Memory B cell (primary cell): Measurements from ENCODE around the gene KCNG4.
A peak's percentile ranks its signal among the peaks of the same experiment; 100 is the strongest.

Source experiments
- ATAC-seq: fragments of 150-1000 bp; cut with Tn5 transposase; 2 replicates; pipeline ENCODE4 v1.10.0; 2021; ENCODE audit warnings: low read depth, mild to moderate bottlenecking, moderate library complexity
- DNase-seq, 2 donors: peaks; one replicate each; pipeline ENCODE4 v3.0.0; 2022; ENCODE audit warnings: low spot score in 2 of 2
- H3K27ac Mint-ChIP-seq: one replicate; pipeline ENCODE4 v1.8.0; 2022; ENCODE audit warnings: mild to moderate bottlenecking, moderate library complexity, mixed read lengths
- H3K27me3 Mint-ChIP-seq: one replicate; pipeline ENCODE4 v1.8.0; 2022; ENCODE audit warnings: mixed read lengths
- H3K36me3 Mint-ChIP-seq: one replicate; pipeline ENCODE4 v1.8.0; 2022; ENCODE audit warnings: mild to moderate bottlenecking, mixed read lengths
- H3K4me1 Mint-ChIP-seq: one replicate; pipeline ENCODE4 v1.8.0; 2022; ENCODE audit warnings: mixed read lengths
- H3K4me3 Mint-ChIP-seq: one replicate; pipeline ENCODE4 v1.8.0; 2022; ENCODE audit warnings: mild to moderate bottlenecking, moderate library complexity, mixed read lengths
- H3K9me3 Mint-ChIP-seq: one replicate; pipeline ENCODE4 v1.8.0; 2022; ENCODE audit warnings: mixed read lengths

Gene KCNG4

DNA sequence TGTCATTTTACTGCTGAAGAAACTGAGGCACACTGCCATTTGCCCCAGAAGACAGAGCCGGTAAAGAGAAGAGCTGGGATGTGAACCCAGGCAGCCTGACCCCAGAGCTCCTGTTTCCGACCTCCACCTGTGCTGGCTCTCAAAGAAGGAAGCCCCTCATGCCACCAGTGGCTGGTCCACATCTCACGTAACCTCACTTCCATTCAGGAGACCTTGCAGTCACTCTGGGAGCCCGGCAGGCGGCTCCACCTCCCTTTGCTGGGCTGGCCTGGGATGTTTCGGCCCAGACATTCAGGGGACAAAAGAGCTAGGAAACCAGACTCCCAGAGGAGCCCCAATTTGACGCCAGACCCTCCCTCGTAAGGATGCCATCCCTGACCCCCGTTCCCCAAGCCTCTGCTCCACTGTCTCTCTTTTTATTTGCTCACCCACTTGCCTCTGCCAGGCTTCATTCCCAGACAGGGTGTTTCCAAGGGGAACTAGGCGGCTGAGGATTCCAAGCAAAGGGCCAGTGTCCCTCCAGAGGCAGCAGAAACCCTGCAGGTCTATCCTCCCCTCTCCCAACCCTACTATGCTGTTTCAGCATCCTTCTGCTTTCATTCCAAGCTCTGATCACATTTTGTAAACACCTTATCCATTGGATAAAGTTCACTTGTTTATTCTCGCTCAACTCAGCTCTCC, 55.8 kb downstream of the KCNG4 start:
- Mint-ChIP-seq H3K27ac (no peak overlapping the region), H3K4me1 (peaks cover 13% of the 10 kb centered on the region), H3K36me3 (peaks cover 14% of the 10 kb centered on the region), H3K27me3 (no peaks in the 10 kb centered on the region), H3K9me3 (no peaks in the 10 kb centered on the region), H3K4me3 (no peak overlapping the region)
- ATAC-seq (no peak), DNase-seq (no peak)

DNA sequence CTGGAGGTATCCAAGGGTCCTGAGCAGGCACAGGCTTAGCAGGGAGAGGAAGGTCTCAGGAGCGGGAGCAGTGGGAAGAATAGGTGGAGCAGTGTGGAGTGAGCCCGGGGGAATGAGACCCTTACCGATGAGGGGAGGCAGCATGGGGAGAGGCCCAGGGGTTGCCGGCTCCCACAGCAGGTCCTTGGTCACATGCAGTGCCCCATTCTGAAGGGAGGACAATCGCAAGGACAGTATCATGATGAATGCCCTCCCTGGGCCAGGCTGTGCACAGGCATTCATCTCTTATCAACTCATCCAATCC, 56.3 kb downstream of the KCNG4 start:
- no peak overlapping the region for H3K4me3 Mint-ChIP-seq
- H3K27me3 Mint-ChIP-seq: no peaks in the 10 kb centered on the region
- H3K27ac Mint-ChIP-seq: no peak overlapping the region
- ATAC-seq (no peak), DNase-seq (no peak)
- H3K9me3 Mint-ChIP-seq: no peaks in the 10 kb centered on the region
- H3K36me3 Mint-ChIP-seq: peaks cover 14% of the 10 kb centered on the region
- H3K4me1 Mint-ChIP-seq: peaks cover 13% of the 10 kb centered on the region

DNA sequence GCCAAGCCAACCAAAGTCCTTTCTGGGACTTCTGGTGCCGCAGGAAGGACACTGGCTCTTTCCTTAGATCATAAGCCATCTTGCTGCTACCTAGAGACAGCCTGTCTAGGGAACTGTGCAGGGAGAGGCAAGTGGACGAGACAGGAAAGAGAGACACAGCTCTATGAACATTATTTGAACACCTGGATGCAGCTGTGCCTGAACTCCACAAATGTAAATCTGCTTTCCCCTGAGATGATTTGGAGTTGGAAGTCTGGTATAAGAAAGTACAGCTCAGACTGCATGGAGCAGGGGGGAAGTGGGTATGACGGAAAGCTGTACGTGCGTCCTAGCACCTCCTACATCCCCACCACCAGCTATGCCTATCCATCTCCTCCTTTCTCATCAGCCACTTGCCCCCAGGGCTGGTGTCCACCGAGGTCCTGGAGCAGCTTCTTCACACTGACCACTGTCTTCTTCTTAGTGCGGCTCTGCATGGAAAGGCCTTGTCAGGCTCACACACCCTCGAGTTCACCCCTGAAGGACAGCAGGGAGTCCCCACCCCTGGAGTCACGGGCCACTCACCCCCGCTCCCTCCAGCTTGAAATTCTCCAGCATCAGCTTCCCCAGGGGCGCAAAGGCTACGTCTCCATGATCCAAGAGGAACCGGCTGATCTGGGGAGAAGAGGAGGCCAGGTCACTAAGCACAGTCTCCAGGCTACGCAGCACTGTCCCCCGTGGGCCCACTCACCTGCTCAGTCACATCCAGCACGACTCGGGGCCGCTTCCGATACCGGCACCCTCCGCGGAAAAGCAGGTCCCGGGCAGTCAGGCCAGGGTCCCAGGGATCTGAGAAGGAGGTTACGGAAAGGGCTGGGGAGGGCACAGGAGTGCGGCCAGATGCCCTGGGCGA, 56.9 kb downstream of the KCNG4 start:
- ATAC-seq (no peak), DNase-seq (no peak)
- Mint-ChIP-seq H3K27me3 (no peaks in the 10 kb centered on the region), H3K4me3 (no peak overlapping the region), H3K9me3 (no peaks in the 10 kb centered on the region), H3K36me3 (peaks cover 14% of the 10 kb centered on the region), H3K4me1 (peaks cover 13% of the 10 kb centered on the region), H3K27ac (no peak overlapping the region)

DNA sequence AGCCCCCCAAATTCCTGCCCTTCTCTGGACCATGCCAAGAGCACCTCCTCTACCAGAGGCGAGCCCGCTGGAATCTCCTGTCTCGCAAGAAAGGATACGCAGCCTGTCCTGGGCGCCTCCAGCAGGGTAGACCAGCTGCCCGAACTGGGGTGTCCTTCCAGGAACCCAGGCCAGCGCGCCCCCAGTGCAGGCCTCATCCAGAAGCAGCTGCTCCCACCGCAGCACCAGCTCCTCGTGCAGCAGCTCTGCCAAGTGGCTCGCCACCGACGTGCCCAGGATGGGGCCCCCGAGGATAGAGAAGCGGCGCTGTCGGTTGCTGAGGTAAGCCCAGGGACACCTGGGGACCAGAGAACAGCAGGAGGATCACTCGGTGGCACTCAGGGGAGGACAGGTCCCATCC, 57.7 kb downstream of the KCNG4 start:
- ATAC-seq (no peak), DNase-seq (no peak)
- peaks cover 14% of the 10 kb centered on the region for H3K36me3 Mint-ChIP-seq

DNA sequence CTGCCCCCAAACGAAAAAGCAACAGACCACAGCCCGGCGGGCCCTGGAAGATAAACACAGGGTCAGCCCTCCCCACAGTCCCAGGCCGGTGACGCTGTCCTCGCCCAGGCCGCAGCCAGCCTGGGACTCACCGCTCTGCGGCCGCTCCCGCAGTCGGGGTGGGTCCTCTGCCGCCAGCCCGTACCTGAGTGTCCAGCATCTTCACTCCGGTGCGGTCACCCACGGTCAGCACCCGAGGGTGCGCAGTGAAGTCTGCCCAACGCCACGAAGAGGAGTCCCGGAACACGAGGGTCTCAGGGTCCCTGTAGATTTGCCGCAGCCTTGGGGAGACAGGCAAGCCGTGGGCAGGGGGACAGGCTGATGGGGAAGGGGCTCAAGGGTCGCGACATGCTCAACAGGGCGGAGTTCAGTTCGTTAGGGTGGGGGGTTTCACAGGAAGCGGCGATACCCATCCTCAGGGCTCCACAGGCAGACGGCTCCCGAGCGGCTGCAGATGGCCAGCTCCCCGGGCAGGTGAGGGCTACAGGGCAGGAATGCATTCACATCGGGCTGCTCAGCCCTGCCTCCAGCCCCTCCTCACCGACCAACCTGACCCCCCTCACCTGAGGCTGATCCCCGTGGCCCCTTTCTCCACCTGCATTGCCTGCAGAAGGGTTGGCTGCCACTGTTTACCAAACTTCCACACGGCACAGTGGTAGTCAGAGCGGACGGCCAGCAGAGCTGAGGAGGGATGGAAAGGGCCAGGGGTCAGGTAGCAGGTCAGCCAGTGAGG, 58.5 kb downstream of the KCNG4 start:
- Mint-ChIP-seq H3K27me3 (no peaks in the 10 kb centered on the region), H3K36me3 (peaks cover 14% of the 10 kb centered on the region), H3K9me3 (no peaks in the 10 kb centered on the region), H3K27ac (no peak overlapping the region), H3K4me1 (peaks cover 10% of the 10 kb centered on the region), H3K4me3 (no peak overlapping the region)
- DNase-seq: no peak
- ATAC-seq: no peak

More for the DNA sequence above, 57.7 kb downstream of the KCNG4 start:
- H3K9me3 Mint-ChIP-seq: no peaks in the 10 kb centered on the region
- no peaks in the 10 kb centered on the region for H3K27me3 Mint-ChIP-seq
- H3K4me1 Mint-ChIP-seq: peaks cover 13% of the 10 kb centered on the region
- H3K27ac Mint-ChIP-seq: no peak overlapping the region
- no peak overlapping the region for H3K4me3 Mint-ChIP-seq

DNA sequence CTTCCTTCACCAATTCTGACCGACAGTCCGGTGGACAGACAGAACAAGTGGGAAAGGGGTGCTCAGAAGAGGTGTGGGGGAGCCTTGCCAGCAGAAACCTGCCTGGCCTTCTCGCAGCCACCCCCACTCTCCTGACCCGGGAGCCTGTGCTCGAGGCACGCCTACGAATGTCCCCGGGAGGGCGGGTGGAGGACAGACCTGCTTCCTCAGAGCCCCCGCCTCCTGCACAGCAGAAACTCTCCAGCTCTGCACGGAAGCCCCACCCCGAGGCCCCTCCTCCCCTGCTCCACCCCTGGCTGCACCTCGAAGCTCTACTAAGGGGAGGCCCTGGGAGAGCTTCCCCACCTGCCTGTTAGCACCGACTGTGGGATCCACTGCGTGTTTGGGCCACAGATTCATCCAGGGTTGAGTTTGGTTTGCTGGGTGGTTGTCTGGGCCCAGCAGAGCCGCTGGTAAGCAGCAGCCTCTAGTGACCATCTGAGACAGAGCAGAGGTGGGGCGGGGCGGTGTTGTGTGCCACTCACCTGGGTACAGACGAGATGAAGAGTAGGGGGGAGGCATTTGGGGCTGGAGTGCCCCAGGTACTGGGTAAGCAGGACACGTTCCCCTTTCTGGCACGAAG, 59.2 kb downstream of the KCNG4 start:
- no peak overlapping the region for H3K27ac Mint-ChIP-seq
- H3K36me3 Mint-ChIP-seq: peaks cover 14% of the 10 kb centered on the region
- H3K4me1 Mint-ChIP-seq: peaks cover 10% of the 10 kb centered on the region
- no peak overlapping the region for H3K4me3 Mint-ChIP-seq
- DNase-seq (no peak), ATAC-seq (no peak)
- H3K27me3 Mint-ChIP-seq: no peaks in the 10 kb centered on the region
- H3K9me3 Mint-ChIP-seq: no peaks in the 10 kb centered on the region

DNA sequence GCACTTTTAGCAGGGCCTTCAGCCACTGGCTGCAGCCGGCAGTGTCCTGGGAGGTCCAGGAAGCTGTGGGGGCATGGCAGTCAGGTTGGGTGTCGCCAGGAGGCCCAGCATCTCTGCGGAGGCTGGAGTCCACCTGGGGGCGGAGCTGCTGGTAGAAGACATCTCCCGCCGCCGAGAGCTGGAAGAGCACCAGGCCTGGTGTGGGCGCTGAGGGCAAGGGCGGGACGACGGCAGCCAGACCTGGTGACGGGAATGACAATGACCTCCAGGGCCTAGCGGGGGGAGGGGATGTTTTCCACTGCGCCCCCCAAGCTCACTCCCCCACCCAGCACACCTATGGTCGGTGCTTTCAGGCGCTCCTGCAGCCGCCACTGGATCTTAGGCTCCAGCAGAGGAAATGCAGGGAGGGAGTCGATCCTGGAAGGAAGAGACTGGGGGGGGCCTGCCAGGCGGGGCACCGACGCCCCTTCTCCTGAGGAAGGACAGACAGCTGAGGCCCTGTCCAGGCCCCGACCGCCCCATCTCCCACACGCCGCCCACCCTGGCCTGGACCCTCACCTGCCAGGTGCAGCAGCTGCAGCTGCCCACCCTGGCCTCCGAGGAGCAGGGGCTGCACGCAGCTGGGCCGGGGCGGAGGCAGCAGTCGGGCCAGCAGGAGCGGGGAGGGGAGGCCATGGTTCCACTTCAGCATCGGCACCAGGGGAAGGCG, 60.0 kb downstream of the KCNG4 start:
- no peak for ATAC-seq
- no peak overlapping the region for H3K27ac Mint-ChIP-seq
- DNase-seq: no peak
- peaks cover 10% of the 10 kb centered on the region for H3K36me3 Mint-ChIP-seq
- no peaks in the 10 kb centered on the region for H3K27me3 Mint-ChIP-seq
- peaks cover 10% of the 10 kb centered on the region for H3K4me1 Mint-ChIP-seq
- no peaks in the 10 kb centered on the region for H3K9me3 Mint-ChIP-seq
- no peak overlapping the region for H3K4me3 Mint-ChIP-seq

DNA sequence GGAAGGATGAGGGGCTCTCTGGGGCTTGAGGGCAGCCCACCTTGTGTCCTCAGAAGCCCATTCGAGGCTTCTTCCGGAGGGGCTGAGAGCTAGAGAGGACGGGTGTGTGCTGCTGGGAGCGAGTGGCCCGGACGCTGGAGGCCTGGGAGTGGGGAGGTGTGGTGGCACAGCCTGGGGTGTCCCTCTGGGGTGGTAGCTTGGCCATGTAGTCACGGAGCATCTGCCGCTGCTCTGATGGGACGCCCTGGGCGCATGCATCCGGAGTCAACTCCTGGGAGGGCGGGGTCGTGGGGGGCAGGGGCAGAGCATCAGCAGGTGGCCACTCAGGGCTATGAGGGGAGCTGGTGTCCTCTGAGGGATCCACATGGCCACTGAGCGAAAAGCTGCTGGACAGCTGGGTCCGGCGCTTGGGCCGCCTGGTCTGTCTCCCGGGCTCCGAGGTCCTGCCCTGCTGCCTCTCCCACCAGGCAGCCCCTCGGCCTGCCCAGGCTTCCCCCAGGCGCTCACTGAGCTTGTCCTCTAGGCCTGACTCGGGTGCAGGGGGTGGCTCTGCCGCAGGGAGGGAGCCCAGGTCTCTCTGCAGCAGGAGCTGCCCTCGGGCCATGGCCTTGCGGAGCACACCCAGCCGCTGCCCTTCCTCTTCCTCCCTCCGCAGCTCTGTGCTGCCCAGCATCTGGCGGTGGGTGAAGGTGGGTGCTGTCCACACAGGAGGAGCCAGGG, 60.8 kb downstream of the KCNG4 start:
- no peak overlapping the region for H3K4me3 Mint-ChIP-seq
- H3K36me3 Mint-ChIP-seq: peaks cover 7% of the 10 kb centered on the region
- no peak for ATAC-seq
- no peaks in the 10 kb centered on the region for H3K9me3 Mint-ChIP-seq
- no peak overlapping the region for H3K27ac Mint-ChIP-seq
- DNase-seq: no peak
- H3K27me3 Mint-ChIP-seq: no peaks in the 10 kb centered on the region
- peaks cover 5% of the 10 kb centered on the region for H3K4me1 Mint-ChIP-seq

DNA sequence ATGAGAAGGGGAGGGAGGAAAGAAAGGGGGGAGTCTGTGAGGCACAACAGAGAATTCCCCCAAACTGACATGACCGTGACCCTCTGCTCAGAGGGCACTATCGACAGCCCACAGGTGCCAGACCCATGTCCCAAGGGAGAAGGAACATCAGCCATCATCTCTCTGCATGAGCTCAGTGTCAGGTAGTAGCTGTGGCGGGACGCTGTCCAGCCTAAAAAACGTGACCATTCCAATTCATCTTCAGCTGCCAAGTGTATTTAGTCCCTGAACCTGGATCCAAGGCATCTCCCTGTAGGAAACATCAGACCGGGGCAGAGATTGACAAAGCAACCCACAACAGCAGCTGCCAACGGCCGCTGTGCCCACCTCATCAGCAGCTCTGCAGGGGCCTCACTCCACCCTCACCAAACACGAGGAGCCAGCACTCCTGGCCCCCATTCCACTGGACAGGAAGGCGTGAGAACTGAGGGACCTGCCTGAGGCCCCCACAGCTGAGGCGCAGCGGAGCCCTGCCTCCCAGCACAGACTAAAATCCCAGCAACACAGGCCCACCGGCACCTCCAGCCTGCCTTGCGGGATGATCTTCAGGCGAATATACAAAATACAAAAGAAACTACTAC, 61.6 kb downstream of the KCNG4 start:
- no peaks in the 10 kb centered on the region for H3K9me3 Mint-ChIP-seq
- H3K36me3 Mint-ChIP-seq: peaks cover 5% of the 10 kb centered on the region
- peaks cover 5% of the 10 kb centered on the region for H3K4me1 Mint-ChIP-seq
- H3K27ac Mint-ChIP-seq: no peak overlapping the region
- no peak for ATAC-seq
- H3K27me3 Mint-ChIP-seq: no peaks in the 10 kb centered on the region
- no peak overlapping the region for H3K4me3 Mint-ChIP-seq
- DNase-seq: no peak

DNA sequence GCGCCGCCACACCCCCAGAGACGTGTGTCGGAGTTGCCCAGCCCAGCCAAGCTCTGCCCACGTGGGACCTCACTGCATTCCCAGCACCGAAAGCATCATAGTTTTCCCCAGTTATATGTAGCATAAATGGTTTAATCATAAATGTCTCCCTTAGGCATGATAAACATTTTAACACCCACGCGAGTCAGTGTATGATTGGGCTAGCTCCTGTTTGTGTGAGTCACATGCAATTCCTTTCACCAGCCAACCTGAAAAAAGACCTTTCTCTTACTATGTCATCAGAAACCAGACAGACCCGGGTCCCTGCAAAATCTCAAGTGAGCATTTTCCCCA, 62.1 kb downstream of the KCNG4 start:
- H3K36me3 Mint-ChIP-seq: peaks cover 1% of the 10 kb centered on the region
- H3K4me1 Mint-ChIP-seq: peaks cover 5% of the 10 kb centered on the region
- H3K27ac Mint-ChIP-seq: no peak overlapping the region
- peaks cover 2% of the 10 kb centered on the region for H3K27me3 Mint-ChIP-seq
- no peaks in the 10 kb centered on the region for H3K9me3 Mint-ChIP-seq
- ATAC-seq: no peak
- no peak overlapping the region for H3K4me3 Mint-ChIP-seq
- no peak for DNase-seq

DNA sequence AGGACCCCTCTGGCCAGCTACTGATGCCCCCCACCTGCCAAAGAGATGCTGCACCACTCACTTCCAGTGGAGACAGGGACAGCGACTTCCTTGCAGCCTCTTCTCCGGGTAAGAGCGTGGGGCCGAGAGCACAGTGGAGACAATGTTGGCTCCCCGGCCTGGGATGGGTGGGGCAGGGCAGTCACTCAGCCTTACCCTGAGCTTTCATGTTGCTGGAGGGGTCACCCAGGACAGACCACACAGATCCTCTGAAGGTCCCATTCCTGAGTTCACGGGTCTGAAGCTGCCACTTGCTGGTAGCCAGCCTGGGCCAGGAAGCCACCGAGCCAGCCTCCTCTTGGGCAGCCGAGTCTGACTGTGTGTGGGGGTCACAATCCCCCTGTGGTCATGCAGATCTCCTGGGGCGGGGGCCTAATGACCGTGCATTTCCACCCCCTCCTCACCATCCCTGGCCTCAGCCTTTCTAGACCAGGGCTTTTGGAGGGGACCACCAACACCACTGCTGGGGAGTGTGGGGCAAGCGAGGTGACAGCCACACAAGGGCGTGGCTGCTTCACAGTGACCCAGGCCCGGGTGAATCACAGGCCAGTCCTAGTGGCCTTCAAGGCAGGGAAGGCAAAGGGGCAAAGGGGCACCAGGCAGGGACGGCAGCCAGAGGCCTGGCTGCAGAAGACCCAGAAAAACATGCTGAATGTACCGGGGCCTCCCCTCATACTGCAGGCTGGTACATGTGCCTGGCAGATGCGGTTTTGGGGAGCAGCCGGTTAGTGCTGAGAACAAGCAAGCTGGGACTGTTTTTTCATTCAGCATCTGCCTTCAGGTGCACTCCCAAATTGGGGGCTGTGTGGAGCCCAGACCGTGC, 63.4 kb downstream of the KCNG4 start:
- H3K4me1 Mint-ChIP-seq: peaks cover 5% of the 10 kb centered on the region
- DNase-seq (no peak), ATAC-seq (no peak)
- peaks cover 5% of the 10 kb centered on the region for H3K27me3 Mint-ChIP-seq
- no peaks in the 10 kb centered on the region for H3K9me3 Mint-ChIP-seq
- no peak overlapping the region for H3K4me3 Mint-ChIP-seq
- no peaks in the 10 kb centered on the region for H3K36me3 Mint-ChIP-seq
- H3K27ac Mint-ChIP-seq: no peak overlapping the region

DNA sequence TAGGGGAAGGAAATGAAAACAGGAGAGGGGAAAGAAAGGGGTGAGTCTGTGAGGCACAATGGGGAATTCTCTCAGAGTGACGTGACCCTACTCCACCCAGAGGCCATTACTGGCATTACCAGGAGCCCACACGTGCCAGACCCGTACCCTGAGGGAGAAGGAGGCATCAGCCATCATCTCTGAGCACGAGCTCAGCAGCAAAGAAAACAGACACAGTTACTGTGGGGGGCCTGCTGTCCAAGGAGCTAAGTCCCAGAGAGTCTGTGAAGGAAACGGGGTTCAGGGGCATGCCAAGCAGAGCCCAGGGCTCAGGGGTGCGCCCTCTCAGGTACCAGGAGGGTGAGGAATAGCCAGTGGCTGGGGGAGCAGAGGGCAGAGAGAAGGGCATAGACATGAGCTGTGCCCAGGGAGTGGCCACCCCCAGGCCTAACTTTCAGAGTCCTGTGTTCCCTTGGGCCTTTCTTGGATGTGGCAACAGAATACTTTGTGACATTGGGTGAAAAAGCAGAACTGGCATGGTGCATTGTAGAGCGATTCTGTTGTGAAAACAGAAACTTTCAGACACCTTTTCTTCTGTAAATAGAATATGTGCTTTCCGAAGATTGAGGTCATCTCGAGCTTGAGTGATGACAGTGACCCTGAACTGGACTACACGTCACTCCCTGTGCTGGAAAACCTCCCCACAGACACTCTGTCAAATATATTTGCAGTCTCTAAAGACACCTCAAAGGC, 64.3 kb downstream of the KCNG4 start:
- Mint-ChIP-seq H3K4me1 (peaks cover 5% of the 10 kb centered on the region), H3K36me3 (no peaks in the 10 kb centered on the region), H3K4me3 (no peak overlapping the region), H3K27me3 (peaks cover 5% of the 10 kb centered on the region), H3K9me3 (no peaks in the 10 kb centered on the region), H3K27ac (peak overlapping the region; percentile 2)
- DNase-seq (peak; percentile 66 to 69), ATAC-seq (peak; percentile 97)
